ENCODE data around the gene ADAMTS1.

Gene ADAMTS1

GRCh38 chr21:26835714-26836265, 9.4 kb downstream of the ADAMTS1 start:
- Mint-ChIP-seq H3K4me3 (no peak overlapping the region), H3K4me1 (ENCODE audit: low read depth) (peaks cover 7% of the 10 kb centered on the region), H3K36me3 (ENCODE audit: low read depth) (no peaks in the 10 kb centered on the region), H3K27me3 (peaks cover 25% of the 10 kb centered on the region), H3K9me3 (no peaks in the 10 kb centered on the region), H3K27ac (no peak overlapping the region)

- Mint-ChIP-seq H3K9me3 (no peaks in the 10 kb centered on the region), H3K36me3 (ENCODE audit: low read depth) (no peaks in the 10 kb centered on the region), H3K4me3 (no peak overlapping the region), H3K27me3 (peaks cover 19% of the 10 kb centered on the region), H3K4me1 (ENCODE audit: low read depth) (peaks cover under 1% of the 10 kb centered on the region), H3K27ac (no peak overlapping the region)
These were observed 10.0 kb downstream of the ADAMTS1 start for GRCh38 chr21:26835027-26835713.

- Mint-ChIP-seq H3K27ac (no peak overlapping the region), H3K36me3 (ENCODE audit: low read depth) (no peaks in the 10 kb centered on the region), H3K4me1 (ENCODE audit: low read depth) (no peaks in the 10 kb centered on the region), H3K27me3 (peaks cover 14% of the 10 kb centered on the region), H3K9me3 (no peaks in the 10 kb centered on the region), H3K4me3 (no peak overlapping the region)
These were observed 10.9 kb downstream of the ADAMTS1 start for GRCh38 chr21:26834181-26834905.

- Mint-ChIP-seq H3K27ac (no peak overlapping the region), H3K9me3 (no peaks in the 10 kb centered on the region), H3K4me3 (no peak overlapping the region), H3K36me3 (ENCODE audit: low read depth) (no peaks in the 10 kb centered on the region), H3K27me3 (peaks cover 8% of the 10 kb centered on the region), H3K4me1 (ENCODE audit: low read depth) (no peaks in the 10 kb centered on the region)
These were observed 11.7 kb downstream of the ADAMTS1 start for GRCh38 chr21:26833460-26833939.

DNA sequence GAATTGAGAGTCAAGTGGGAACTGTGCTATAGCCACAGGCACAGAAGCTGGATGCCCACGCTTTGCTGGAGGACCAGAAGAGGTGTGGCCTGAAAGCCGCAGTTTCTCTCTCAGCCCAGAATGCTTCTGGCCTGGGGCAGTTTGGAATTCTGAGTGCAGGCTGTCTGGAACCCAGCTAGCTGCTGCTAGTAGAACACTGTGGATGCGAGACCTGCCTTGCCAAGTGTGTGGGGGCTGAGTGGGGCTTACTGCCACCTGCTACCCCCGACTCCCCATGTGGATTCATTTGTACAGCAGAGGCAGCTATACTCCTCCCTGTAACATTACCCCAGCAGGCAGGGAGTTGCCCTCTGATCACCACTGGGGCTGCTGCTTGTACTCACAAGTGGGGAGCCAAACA, 12.2 kb downstream of the ADAMTS1 start:
- H3K4me3 Mint-ChIP-seq = no peak overlapping the region

DNA sequence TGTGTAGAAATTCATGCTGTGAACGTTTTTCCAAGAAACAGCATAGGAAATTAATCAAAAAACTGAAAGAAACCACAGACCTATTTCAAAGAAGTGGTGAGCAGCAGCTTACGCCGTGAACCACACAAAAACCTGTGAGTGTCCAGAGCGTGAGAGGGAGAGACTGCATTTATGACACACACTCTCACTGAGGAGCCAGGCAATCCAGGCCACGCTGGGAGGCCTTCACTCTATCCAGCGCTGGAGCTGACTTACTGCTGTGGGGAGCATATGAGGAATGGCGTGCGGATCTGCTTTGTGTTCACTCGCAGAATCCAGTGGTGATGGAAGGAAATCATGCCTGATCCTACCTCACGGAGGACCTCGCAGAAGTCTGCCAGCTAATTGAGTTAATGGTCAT, 12.7 kb downstream of the ADAMTS1 start:
- Mint-ChIP-seq H3K27me3 (peaks cover 8% of the 10 kb centered on the region), H3K27ac (no peak overlapping the region), H3K4me1 (ENCODE audit: low read depth) (no peaks in the 10 kb centered on the region), H3K9me3 (no peaks in the 10 kb centered on the region), H3K36me3 (ENCODE audit: low read depth) (no peaks in the 10 kb centered on the region), H3K4me3 (no peak overlapping the region)

More for the DNA sequence above, 12.2 kb downstream of the ADAMTS1 start:
- Mint-ChIP-seq H3K36me3 (ENCODE audit: low read depth) (no peaks in the 10 kb centered on the region), H3K9me3 (no peaks in the 10 kb centered on the region), H3K4me1 (ENCODE audit: low read depth) (no peaks in the 10 kb centered on the region), H3K27ac (no peak overlapping the region), H3K27me3 (peaks cover 8% of the 10 kb centered on the region)

- Mint-ChIP-seq H3K27ac (no peak overlapping the region), H3K36me3 (ENCODE audit: low read depth) (no peaks in the 10 kb centered on the region), H3K4me1 (ENCODE audit: low read depth) (no peaks in the 10 kb centered on the region), H3K27me3 (no peaks in the 10 kb centered on the region), H3K4me3 (no peak overlapping the region), H3K9me3 (peaks cover 7% of the 10 kb centered on the region)
These were observed 18.4 kb downstream of the ADAMTS1 start for GRCh38 chr21:26826801-26827200.

DNA sequence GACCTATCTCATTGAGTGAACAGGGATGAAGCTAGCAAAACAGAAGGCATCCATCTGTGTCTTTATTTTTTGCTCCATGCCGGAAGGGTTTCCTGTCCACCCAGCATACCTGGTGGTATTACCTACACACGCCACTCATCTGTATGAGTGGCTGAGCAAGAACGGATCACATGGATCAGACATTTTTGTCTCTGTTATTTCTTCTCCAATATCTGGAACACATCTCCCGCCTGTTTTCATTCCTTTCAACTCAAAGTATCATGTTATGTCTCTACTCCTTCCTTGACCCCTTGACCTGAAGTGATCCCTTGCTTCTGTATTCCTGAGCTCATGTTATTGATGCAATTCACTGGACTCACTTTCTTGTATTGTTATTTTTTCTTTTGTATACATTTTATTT, 24.7 kb downstream of the ADAMTS1 start:
- no peak overlapping the region for H3K4me3 Mint-ChIP-seq
- no peaks in the 10 kb centered on the region for H3K4me1 Mint-ChIP-seq (ENCODE audit: low read depth)
- peaks cover 7% of the 10 kb centered on the region for H3K9me3 Mint-ChIP-seq
- peaks cover 3% of the 10 kb centered on the region for H3K27me3 Mint-ChIP-seq
- H3K36me3 Mint-ChIP-seq (ENCODE audit: low read depth) = no peaks in the 10 kb centered on the region
- H3K27ac Mint-ChIP-seq = no peak overlapping the region

DNA sequence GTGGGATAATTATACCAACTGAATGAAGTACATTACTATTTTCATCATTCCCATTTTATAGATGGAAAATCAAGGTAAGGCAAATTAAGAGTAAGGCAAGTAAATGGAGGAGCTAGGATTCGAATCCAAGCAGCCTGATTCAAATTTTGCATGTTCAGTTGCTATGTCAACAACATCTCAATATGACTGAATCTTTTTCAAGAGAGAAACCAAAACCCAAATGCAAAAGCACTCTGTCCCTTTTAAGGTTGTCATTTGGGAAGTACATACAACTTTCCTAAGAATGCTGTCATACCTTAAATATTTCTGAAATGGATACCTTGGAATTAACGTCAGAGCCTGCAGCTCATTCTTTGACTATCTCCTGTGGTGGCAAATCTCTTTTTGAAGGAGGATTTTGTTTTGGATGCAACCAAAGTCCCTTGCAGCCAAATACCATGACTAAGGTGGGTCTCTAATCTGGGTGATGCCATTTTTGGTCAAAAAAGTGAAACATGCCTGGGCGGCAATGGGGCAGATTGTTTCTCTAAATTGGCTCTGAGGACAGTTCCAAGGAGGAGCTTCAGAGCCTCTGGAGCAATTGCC, 25.4 kb downstream of the ADAMTS1 start:
- peaks cover 7% of the 10 kb centered on the region for H3K9me3 Mint-ChIP-seq
- peaks cover 3% of the 10 kb centered on the region for H3K27me3 Mint-ChIP-seq
- no peak overlapping the region for H3K27ac Mint-ChIP-seq
- no peak overlapping the region for H3K4me3 Mint-ChIP-seq
- no peaks in the 10 kb centered on the region for H3K36me3 Mint-ChIP-seq (ENCODE audit: low read depth)
- H3K4me1 Mint-ChIP-seq (ENCODE audit: low read depth) = no peaks in the 10 kb centered on the region

DNA sequence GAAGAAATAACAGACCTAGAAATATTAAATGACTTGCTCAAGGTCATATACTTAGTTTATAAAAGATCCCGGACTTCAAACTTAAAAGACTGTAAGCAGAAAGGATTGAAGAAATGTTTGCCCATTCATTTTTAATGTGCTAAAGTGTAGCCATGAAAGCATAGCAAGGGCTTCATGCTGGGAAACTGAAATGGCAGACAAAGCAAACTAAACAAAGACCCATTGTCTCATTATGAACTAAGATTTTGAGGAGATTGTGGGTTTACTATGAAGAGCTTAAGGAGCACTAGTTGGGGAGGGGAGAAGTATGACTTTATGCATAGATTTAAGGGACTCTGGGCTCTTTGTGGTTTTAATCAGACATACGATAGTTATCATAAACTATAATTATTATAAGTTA, 26.3 kb downstream of the ADAMTS1 start:
- Mint-ChIP-seq H3K27me3 (peaks cover 3% of the 10 kb centered on the region), H3K9me3 (peaks cover 7% of the 10 kb centered on the region), H3K27ac (no peak overlapping the region), H3K4me1 (ENCODE audit: low read depth) (no peaks in the 10 kb centered on the region), H3K4me3 (no peak overlapping the region), H3K36me3 (ENCODE audit: low read depth) (no peaks in the 10 kb centered on the region)

DNA sequence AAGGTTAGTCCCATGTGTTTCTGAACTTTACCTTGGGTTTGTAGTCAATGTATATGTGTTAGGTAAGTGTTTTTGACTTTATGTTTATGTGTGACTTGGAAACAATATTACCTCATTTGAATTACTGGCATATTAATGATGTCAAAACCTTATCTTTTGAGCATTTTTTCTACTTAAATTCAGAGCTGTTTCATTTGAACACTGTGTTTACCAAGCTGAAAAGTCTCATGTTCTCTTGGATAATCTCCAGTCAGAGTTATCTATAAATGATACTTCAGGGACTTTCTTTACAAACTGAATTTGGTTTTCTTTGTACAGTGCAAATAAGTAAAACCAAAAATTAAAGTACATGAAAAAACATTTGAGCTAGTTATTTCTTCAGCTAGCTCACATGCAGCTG, 30.0 kb downstream of the ADAMTS1 start:
- H3K4me1 Mint-ChIP-seq (ENCODE audit: low read depth) = no peaks in the 10 kb centered on the region
- no peak overlapping the region for H3K4me3 Mint-ChIP-seq
- peaks cover 3% of the 10 kb centered on the region for H3K27me3 Mint-ChIP-seq
- H3K36me3 Mint-ChIP-seq (ENCODE audit: low read depth) = no peaks in the 10 kb centered on the region
- no peaks in the 10 kb centered on the region for H3K9me3 Mint-ChIP-seq
- H3K27ac Mint-ChIP-seq = no peak overlapping the region

DNA sequence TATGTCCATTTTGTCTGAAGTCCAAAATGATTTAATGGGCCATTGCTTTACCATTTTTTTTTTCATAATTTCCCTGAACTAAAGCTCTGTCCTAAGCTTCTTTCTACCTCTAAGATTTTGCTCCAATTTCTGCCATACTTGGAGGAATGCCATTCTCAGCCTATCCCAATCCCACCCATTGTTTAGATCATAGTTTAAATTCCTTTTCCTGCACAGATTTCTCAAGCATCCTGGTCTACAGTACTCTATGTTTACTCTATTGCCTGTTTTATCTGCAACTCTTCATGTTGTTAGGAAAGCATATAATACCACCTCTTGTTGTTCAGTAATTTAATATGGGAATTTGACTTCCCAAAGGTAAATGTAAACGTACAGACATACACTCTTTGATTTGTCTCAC, 30.8 kb downstream of the ADAMTS1 start:
- Mint-ChIP-seq H3K36me3 (ENCODE audit: low read depth) (no peaks in the 10 kb centered on the region), H3K4me1 (ENCODE audit: low read depth) (no peaks in the 10 kb centered on the region), H3K27me3 (peaks cover 3% of the 10 kb centered on the region), H3K9me3 (no peaks in the 10 kb centered on the region), H3K4me3 (no peak overlapping the region), H3K27ac (no peak overlapping the region)

DNA sequence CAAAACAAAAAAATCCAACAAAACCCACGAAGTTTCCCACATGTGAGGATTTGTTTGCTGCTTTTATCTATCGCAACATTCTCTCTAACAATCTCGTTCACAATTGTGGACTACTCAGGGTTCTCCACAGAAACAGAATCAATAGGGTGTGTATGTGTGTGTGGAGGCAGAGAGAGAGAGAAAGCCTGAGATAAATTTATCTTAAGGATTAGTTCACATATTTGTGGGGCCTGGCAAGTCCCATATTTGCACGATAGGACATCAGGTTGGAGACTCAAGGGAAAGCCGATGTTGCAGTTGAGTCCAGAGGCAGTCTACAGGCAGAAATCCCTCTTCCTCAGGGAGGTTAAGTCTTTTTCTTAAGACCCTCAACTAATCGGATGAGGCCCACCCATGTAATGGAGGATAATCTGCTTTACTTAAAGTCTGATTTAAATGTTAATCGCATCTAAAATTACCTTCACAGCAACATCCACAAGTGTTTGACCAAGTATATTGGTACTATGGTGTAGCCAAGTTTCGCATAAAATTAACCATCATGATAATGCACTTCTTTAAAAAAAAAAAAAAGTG, 31.7 kb downstream of the ADAMTS1 start:
- Mint-ChIP-seq H3K27me3 (peaks cover 3% of the 10 kb centered on the region), H3K4me1 (ENCODE audit: low read depth) (no peaks in the 10 kb centered on the region), H3K27ac (no peak overlapping the region), H3K4me3 (no peak overlapping the region), H3K36me3 (ENCODE audit: low read depth) (no peaks in the 10 kb centered on the region), H3K9me3 (no peaks in the 10 kb centered on the region)

- Mint-ChIP-seq H3K36me3 (ENCODE audit: low read depth) (no peaks in the 10 kb centered on the region), H3K9me3 (no peaks in the 10 kb centered on the region)
These were observed 33.0 kb downstream of the ADAMTS1 start for GRCh38 chr21:26812173-26812572.

GRCh38 chr21:26811482-26811881, 33.7 kb downstream of the ADAMTS1 start:
- Mint-ChIP-seq H3K36me3 (ENCODE audit: low read depth) (no peaks in the 10 kb centered on the region), H3K27ac (no peak overlapping the region), H3K27me3 (peaks cover 9% of the 10 kb centered on the region), H3K9me3 (no peaks in the 10 kb centered on the region), H3K4me1 (ENCODE audit: low read depth) (no peaks in the 10 kb centered on the region), H3K4me3 (no peak overlapping the region)

More at GRCh38 chr21:26812173-26812572, 33.0 kb downstream of the ADAMTS1 start:
- peaks cover 4% of the 10 kb centered on the region for H3K27me3 Mint-ChIP-seq
- no peak overlapping the region for H3K4me3 Mint-ChIP-seq
- no peaks in the 10 kb centered on the region for H3K4me1 Mint-ChIP-seq (ENCODE audit: low read depth)
- no peak overlapping the region for H3K27ac Mint-ChIP-seq

Data from stimulated activated naive CD8-positive, alpha-beta T cell treated with anti-CD3 and anti-CD28 coated beads, Interleukin-15, Interleukin-2, amounts not matched to agents 100 ng/mL and 50 ng/mL, for 24 hours (primary cell).